OCI-LY1 (cell line): ENCODE results near the gene TCF7.

Experiments
- EZH2 ChIP-seq: fragments of 200-600 bp; sonication (generic), shearing (Covaris generic); IDR thresholded peaks from 2 replicates; pipeline ENCODE4 v1.8.0; 2017; ENCODE audit warnings: borderline replicate concordance, mixed run types, mild to moderate bottlenecking, antibody characterized with exemption, low read length, moderate library complexity, mixed read lengths
- TF ChIP-seq, protein P1 (sequence below): fragments of 200-600 bp; sonication (generic), shearing (Covaris generic); IDR thresholded peaks from 2 replicates; pipeline ENCODE4 v1.5.1; 2017; ENCODE audit warnings: mild to moderate bottlenecking, antibody characterized with exemption, low read length, moderate library complexity, mixed read lengths

DNA sequence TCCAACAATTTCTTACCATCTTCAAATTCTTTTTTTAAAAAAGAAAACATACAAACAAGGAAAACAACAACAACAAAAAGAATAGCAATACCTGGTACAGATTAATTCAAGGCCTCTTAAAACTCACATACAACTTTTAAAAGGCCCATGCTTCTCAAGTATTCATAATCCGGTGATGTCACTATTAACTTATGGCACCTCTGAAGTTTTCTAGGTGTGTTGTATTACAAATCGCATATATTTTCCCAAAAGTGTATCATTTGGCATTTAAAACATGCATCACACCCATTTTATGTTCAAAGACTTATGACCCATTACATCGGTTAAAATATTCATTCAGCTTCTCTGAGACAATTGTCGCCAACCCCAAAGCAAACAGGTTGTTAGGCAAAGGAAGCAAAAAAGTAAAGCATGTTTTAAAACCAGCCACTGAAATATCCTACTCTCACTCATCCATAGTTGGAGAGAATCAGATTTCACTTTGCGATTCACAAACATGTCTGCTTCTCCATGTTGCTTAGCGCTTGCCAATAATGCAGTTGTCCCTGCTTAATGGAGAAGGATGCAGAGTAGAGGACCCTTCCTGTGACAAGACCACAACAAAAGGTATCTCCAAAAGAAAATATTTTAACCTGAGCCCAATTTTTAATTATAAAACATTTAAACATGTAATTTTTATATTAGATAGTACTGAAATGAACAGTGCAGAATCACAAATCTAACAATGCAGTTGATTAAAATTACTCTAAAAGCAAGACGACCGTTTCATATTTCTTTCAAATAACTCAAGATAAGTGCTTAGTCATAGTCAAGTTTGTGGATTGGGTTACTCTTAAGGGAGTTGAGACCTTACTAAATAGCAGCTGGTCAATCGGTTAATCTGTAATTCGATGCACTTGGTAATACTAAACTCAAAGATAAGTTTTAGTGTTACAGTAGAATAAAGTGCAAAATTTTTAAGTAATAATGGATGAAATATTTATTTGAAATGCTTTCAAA is 60.7 kb downstream of the TCF7 start:
- TF ChIP-seq, protein P1, sequence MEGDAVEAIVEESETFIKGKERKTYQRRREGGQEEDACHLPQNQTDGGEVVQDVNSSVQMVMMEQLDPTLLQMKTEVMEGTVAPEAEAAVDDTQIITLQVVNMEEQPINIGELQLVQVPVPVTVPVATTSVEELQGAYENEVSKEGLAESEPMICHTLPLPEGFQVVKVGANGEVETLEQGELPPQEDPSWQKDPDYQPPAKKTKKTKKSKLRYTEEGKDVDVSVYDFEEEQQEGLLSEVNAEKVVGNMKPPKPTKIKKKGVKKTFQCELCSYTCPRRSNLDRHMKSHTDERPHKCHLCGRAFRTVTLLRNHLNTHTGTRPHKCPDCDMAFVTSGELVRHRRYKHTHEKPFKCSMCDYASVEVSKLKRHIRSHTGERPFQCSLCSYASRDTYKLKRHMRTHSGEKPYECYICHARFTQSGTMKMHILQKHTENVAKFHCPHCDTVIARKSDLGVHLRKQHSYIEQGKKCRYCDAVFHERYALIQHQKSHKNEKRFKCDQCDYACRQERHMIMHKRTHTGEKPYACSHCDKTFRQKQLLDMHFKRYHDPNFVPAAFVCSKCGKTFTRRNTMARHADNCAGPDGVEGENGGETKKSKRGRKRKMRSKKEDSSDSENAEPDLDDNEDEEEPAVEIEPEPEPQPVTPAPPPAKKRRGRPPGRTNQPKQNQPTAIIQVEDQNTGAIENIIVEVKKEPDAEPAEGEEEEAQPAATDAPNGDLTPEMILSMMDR: no peak
- no peak for TF ChIP-seq EZH2
